ENCODE data around the gene ZPBP.

ZPBP gene

DNA sequence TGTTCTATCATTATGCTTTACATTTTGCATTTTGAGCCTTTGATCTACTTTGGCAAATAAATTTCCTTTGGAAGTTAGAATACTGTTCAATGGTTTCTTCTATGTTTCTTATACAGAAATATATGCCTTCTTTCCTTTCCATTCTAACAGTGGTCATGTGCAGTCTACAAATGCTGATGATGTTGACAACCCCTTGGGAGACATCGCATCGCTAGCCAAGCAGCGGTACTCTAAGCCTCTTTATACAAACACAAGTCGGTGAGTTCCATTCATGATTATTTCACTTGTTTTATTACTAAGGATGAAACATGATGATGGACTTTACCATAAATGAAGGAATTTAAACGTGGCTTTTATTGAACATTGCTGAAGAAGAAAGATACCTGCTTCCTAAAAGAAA lies 48.1 kb upstream of the ZPBP start:
- no peaks in the 10 kb centered on the region for H3K9me2 ChIP-seq (replicated peaks; ENCODE audit: low read depth, low read length)
- H3K4me2 ChIP-seq (ENCODE audit: low read depth, low read length, poor library complexity, severe bottlenecking) = no peak overlapping the region
- TF ChIP-seq, protein P1, sequence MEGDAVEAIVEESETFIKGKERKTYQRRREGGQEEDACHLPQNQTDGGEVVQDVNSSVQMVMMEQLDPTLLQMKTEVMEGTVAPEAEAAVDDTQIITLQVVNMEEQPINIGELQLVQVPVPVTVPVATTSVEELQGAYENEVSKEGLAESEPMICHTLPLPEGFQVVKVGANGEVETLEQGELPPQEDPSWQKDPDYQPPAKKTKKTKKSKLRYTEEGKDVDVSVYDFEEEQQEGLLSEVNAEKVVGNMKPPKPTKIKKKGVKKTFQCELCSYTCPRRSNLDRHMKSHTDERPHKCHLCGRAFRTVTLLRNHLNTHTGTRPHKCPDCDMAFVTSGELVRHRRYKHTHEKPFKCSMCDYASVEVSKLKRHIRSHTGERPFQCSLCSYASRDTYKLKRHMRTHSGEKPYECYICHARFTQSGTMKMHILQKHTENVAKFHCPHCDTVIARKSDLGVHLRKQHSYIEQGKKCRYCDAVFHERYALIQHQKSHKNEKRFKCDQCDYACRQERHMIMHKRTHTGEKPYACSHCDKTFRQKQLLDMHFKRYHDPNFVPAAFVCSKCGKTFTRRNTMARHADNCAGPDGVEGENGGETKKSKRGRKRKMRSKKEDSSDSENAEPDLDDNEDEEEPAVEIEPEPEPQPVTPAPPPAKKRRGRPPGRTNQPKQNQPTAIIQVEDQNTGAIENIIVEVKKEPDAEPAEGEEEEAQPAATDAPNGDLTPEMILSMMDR (conservative IDR thresholded peaks at IDR 0.05; ENCODE audit: low read length) = no peak
- no peak for TF ChIP-seq EZH2phosphoT487 (IDR thresholded peaks at IDR 0.05; ENCODE audit: borderline replicate concordance)
- H2AFZ ChIP-seq (ENCODE audit: low read length) = no peak overlapping the region; the same call in 1 of the 2 replicates
- H3K79me2 ChIP-seq (ENCODE audit: insufficient read depth, low read length) = no peaks in the 10 kb centered on the region
- no peak overlapping the region for H3K9ac ChIP-seq (ENCODE audit: low read depth, low read length, poor library complexity, severe bottlenecking)
- H3K4me3 ChIP-seq (ENCODE audit: low read length, poor library complexity, severe bottlenecking) = no peak overlapping the region
- no peaks in the 10 kb centered on the region for H3F3A ChIP-seq (ENCODE audit: low read depth)
- H3K27me3 ChIP-seq (ENCODE audit: insufficient read depth, low read length, poor library complexity, severe bottlenecking) = no peaks in the 10 kb centered on the region
- H3K9me3 ChIP-seq (ENCODE audit: insufficient read depth, low read depth, low read length) = no peaks in the 10 kb centered on the region
- peaks cover 17% of the 10 kb centered on the region for H3K4me1 ChIP-seq (ENCODE audit: insufficient read depth, low read length, poor library complexity, severe bottlenecking)
- H4K20me1 ChIP-seq (ENCODE audit: insufficient read depth, low read length, poor library complexity, severe bottlenecking) = no peaks in the 10 kb centered on the region
- no peaks in the 10 kb centered on the region for H3K36me3 ChIP-seq (ENCODE audit: insufficient read depth, low read length)

DNA sequence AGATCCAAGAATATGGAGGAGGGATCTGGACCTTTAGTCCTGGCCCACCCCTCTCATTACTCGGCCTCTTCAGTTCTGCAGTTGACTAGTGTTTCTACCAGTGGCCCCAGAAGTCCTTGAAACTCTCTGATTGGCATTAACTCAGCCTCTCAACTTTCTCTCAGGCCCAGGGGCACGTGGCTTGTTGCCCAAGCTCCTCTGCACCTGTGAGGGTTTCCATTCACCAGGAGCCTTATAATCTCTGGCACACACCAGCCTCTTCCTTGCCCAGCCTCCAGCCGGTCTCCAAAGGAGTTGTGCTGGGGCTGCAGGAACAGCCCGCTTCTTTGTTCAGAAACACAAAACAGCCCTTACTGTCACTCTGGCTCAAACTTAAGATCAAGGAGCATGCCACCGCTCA lies 47.6 kb upstream of the ZPBP start:
- Histone ChIP-seq H4K20me1 (ENCODE audit: insufficient read depth, low read length, poor library complexity, severe bottlenecking) (no peaks in the 10 kb centered on the region), H3K36me3 (ENCODE audit: insufficient read depth, low read length) (no peaks in the 10 kb centered on the region), H3K4me3 (ENCODE audit: low read length, poor library complexity, severe bottlenecking) (no peak overlapping the region), H3K27me3 (ENCODE audit: insufficient read depth, low read length, poor library complexity, severe bottlenecking) (no peaks in the 10 kb centered on the region), H3K9ac (ENCODE audit: low read depth, low read length, poor library complexity, severe bottlenecking) (no peak overlapping the region), H3K9me2 (replicated peaks; ENCODE audit: low read depth, low read length) (no peaks in the 10 kb centered on the region), H2AFZ (ENCODE audit: low read length) (0 out of 2 replicates have a peak overlapping the region, but pooled peaks have one; percentile 11), H3K4me1 (ENCODE audit: insufficient read depth, low read length, poor library complexity, severe bottlenecking) (peaks cover 13% of the 10 kb centered on the region), H3F3A (ENCODE audit: low read depth) (no peaks in the 10 kb centered on the region), H3K9me3 (ENCODE audit: insufficient read depth, low read depth, low read length) (no peaks in the 10 kb centered on the region), H3K4me2 (ENCODE audit: low read depth, low read length, poor library complexity, severe bottlenecking) (no peak overlapping the region), H3K79me2 (ENCODE audit: insufficient read depth, low read length) (no peaks in the 10 kb centered on the region)
- no peak for TF ChIP-seq EZH2phosphoT487 (IDR thresholded peaks at IDR 0.05; ENCODE audit: borderline replicate concordance)
- TF ChIP-seq, protein P1 (conservative IDR thresholded peaks at IDR 0.05; ENCODE audit: low read length) = no peak

DNA sequence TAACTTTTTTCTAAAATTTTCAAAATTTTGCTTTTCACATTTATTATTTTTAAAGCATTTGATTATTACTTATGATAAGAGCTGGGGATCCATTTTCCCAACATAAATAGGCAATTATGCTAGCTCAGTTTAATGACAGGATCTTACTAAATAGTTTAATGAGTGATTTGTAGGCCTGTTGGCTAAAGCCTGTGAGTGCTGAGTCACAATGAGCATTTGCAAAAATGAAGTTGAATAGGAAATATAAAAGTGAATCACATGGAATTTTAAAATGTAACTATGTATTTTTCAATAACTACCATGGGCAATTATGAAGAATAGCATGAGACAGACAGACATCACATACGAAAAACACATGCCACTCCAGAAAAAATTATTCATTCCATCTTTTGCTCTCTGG lies 45.1 kb upstream of the ZPBP start:
- Histone ChIP-seq H4K20me1 (ENCODE audit: insufficient read depth, low read length, poor library complexity, severe bottlenecking) (no peaks in the 10 kb centered on the region), H3K9me2 (replicated peaks; ENCODE audit: low read depth, low read length) (no peaks in the 10 kb centered on the region), H3K36me3 (ENCODE audit: insufficient read depth, low read length) (no peaks in the 10 kb centered on the region), H3K4me2 (ENCODE audit: low read depth, low read length, poor library complexity, severe bottlenecking) (no peak overlapping the region), H3K27me3 (ENCODE audit: insufficient read depth, low read length, poor library complexity, severe bottlenecking) (no peaks in the 10 kb centered on the region), H3K4me3 (ENCODE audit: low read length, poor library complexity, severe bottlenecking) (no peak overlapping the region), H3F3A (ENCODE audit: low read depth) (no peaks in the 10 kb centered on the region), H3K4me1 (ENCODE audit: insufficient read depth, low read length, poor library complexity, severe bottlenecking) (peaks cover 4% of the 10 kb centered on the region), H2AFZ (ENCODE audit: low read length) (no peak overlapping the region), H3K79me2 (ENCODE audit: insufficient read depth, low read length) (no peaks in the 10 kb centered on the region), H3K9ac (ENCODE audit: low read depth, low read length, poor library complexity, severe bottlenecking) (no peak overlapping the region), H3K9me3 (ENCODE audit: insufficient read depth, low read depth, low read length) (no peaks in the 10 kb centered on the region)
- TF ChIP-seq EZH2phosphoT487 (IDR thresholded peaks at IDR 0.05; ENCODE audit: borderline replicate concordance) = no peak
- TF ChIP-seq, protein P1 (conservative IDR thresholded peaks at IDR 0.05; ENCODE audit: low read length) = no peak

Data from Loucy (cell line).